EL (cell line): Measurements from ENCODE around the gene ASF1B.
"Not testable (repeated sequence)": the region's sequence is repeated elsewhere in the genome, so short reads cannot be mapped to it uniquely, and the experiment has no call there.

Source experiments
- DNase-seq: peaks from one replicate; pipeline ENCODE4 v3.0.0-alpha.2; 2016

Gene ASF1B

DNA sequence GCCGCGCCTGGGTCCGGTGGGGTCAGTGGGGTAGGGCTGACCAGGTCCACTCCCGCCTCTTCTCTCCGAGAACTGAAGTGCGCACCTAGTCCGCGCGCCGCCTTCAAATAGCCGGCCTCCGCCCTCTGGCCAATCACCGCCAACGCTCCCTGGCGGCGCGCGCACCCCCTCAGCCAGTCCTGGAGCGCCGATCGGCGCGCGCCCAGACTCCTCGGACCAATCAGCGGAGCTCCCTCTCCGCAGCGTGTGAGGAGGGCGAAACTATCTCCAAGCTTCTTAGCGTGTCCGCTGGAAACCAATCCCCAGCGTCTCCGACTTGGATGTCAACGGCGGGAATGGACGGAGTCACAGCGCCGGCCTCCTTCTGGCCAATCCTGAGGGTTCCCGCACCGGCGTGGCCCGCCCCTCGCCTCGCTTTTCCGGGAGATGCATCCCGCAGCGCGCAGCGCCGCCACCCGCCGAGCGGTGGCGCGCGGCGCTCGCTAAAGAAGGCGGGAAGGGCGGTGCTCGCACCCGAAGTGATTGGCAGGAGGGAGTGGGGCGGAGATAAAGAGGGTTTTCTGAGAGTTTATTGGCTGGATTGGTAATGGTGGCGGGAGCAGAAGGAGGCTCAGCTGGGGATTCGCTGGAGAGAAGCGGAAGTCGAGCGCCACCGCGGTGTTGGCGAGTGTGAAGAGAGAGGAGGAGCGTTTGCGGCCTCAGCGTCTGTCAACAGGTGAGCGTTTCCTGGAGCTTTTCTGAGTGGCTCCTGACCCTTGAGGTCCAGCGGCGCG is at the start of gene ASF1B:
ASF1B (minus strand) TSS at position 81 of the 773 bp plus-strand sequence. CDS start 133 bp downstream, outside the sequence.
- DNase-seq: peak; percentile 100

DNA sequence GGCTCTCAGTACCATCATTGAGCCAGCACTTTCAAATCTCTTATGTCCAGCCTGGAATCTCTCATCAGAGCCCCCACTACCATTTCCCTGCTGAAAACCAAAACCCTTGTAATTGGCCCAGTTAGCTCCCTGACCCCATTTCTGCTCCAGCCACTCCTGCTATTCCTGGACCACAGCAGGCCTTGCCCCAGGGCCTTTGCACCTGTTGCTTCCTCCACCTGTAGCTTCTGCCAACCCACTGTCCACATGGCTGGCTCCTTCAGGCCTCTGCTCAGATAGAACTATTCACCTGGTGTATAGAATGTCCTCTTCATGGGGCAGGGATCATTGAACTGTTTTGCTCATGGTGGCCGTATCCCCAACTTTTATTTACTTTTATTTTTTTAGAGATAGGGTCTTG is 49.3 kb upstream of the ASF1B start:
- DNase-seq: not testable (repeated sequence)

DNA sequence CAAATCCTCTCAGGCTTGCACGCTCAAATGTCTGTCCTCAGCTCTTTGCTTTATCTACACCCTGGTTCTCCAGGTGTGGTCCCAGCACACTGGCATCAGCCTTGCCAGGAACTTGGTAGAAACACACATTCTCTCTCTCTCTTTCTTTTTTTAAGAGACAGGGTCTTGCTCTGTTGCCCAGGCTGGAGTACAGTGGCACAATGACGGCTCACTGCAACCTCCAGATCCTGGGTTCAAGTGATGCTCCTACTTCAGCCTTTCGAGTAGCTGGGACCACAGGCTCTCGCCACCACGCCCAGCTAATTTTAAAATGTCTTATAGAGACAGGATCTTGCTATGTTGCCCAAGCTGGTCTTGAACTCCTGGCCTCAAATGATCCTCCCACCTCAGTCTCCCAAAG is 48.8 kb upstream of the ASF1B start:
- DNase-seq: no peak

DNA sequence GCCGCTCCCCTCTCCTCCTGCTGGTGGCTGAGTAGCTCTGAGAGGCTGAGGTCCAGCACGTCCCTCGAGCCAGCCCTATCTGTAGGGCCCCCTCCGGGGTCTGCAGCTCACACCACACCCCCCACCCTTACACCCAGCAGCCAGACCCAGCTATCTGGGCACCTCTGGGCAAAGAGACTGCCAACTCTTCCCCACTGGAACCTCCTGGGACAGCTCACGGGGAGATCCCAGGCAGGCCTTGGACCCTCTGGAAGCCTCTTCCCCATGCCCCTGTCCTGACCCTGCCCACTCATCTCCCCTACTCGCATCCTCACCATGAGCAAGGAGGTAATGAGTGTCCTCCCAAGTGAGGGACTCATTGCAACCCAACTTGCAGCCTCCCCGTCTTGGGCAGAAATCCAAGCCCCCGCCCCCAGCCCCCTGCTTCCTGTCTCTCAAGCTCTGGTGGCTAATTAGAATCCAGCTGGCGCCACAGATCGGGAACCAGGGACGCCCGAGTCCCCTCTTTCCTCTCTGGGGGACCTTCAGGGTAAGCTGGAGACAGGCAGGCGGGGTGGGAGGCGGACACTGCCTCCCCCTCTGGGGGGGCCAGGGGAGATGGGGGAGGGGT is 47.5 kb upstream of the ASF1B start:
- no peak for DNase-seq

GRCh38 chr19:14182476-14182875 is 46.1 kb upstream of the ASF1B start:
- no peak for DNase-seq

- DNase-seq: no peak
Measured at GRCh38 chr19:14181906-14182305, 45.5 kb upstream of the ASF1B start.

- DNase-seq: not testable (repeated sequence)
Measured at GRCh38 chr19:14181199-14181598, 44.8 kb upstream of the ASF1B start.

DNA sequence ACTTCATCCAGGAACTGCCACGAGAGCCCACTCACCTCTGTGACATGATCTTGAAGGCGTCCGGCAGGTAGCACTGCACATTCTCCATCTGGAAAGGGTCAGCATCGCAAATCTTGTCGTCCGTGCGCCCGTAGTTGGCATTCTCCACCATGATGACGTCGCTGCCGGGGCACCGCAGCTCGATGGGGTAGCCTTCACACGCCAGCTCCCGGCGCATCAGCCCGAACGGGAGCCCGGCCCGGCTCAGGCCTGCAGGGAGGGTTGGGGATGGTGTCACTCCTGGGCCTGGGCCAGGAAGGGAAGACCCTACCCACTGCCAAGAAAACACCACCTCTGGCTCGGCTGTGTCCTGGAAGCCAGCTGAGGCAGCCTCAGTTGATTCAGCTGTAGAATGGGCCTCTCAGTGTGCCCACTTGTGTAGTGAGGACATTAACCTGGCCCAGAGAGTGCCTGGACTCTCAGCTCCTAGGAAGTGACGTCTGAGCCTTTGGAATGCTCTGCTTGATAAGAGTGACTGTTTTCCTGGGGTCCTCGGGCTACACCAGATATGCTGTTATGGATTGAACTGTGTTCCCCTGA is 41.2 kb upstream of the ASF1B start:
- no peak for DNase-seq

DNA sequence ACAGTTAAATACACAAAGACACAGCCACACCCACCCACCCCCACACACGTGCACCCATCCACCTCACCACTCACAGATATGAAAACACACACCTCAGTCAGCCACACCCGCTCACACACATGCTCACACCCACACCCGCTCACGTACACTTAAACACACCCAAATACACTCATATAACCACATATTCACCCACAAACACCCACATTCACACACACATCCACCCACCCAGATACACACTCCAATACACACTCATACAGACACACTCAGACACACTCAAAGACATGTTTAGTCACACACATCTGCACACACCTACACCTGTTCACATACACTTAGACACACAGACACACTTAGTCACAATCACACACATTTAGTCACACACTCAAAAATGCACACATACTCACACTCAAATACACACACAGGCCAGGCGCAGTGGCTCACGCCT is 39.0 kb upstream of the ASF1B start:
- no peak for DNase-seq

GRCh38 chr19:14174883-14175282 is 38.5 kb upstream of the ASF1B start:
- DNase-seq: no peak

GRCh38 chr19:14168993-14169392 is 32.6 kb upstream of the ASF1B start:
- DNase-seq: no peak

DNA sequence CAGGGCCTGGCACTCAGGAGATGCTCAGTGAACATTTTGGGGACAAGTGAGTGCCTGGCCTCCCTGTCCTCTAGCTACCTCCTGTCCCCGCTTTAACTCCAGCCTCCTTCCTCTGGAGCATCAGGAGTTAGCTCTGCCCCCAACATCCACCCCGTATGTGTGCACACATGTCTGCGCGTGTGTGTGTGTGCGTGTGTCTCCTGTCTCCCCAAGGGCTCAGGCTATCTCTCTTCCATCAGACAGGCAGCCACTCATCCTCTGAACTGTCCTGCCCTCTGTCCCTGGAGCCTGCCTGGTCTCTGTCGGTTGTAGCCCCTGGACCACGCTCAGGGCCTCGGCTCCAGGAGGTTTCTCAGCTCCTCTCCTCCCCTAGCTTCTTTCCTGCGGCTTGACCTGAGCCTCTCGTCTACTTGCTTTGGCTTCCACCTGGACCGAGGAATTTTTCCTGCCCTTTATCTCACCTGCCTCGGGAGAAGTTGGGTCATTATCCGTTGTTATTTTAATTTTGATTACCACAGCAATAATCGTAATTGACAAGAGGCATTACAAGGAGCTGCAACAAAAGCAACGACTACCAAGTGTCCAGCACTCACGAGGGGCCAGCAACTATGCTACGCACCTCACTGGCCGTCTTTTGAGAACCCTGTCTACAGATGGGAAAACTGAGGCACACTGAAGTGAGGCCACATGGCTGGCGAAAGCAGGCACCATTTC is 32.0 kb upstream of the ASF1B start:
- DNase-seq: no peak

DNA sequence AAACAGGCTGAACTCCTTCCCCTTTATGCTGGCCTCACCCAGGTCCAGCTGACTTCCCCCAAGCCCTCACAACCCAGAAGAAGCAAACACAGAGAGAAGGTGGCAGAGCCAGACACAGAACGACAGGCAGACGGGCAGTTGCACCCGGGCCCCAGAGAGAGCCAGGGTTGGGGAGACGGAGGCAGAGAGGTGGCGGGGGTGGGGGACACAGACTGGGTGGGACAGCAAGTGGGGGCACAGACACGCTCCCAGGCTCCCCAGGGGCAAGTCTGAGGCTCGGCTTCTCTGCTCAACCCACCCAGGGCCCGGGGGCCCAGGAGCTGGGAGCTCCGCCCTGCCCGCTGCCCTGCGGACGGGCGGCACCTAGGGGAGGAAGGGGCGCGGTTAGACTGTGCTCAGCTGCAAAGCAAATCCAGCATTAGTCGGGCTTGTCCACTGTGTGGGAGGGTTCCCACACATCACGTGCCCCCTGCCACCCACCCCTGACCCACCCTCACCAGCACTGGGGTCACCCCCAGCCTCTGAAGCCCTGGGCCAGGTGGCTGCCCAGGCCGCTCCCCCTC is 31.3 kb upstream of the ASF1B start:
- no peak for DNase-seq

- DNase-seq: no peak
Measured at GRCh38 chr19:14166999-14167575, 30.7 kb upstream of the ASF1B start.

- no peak for DNase-seq
Measured at GRCh38 chr19:14165990-14166830, 29.8 kb upstream of the ASF1B start.

DNA sequence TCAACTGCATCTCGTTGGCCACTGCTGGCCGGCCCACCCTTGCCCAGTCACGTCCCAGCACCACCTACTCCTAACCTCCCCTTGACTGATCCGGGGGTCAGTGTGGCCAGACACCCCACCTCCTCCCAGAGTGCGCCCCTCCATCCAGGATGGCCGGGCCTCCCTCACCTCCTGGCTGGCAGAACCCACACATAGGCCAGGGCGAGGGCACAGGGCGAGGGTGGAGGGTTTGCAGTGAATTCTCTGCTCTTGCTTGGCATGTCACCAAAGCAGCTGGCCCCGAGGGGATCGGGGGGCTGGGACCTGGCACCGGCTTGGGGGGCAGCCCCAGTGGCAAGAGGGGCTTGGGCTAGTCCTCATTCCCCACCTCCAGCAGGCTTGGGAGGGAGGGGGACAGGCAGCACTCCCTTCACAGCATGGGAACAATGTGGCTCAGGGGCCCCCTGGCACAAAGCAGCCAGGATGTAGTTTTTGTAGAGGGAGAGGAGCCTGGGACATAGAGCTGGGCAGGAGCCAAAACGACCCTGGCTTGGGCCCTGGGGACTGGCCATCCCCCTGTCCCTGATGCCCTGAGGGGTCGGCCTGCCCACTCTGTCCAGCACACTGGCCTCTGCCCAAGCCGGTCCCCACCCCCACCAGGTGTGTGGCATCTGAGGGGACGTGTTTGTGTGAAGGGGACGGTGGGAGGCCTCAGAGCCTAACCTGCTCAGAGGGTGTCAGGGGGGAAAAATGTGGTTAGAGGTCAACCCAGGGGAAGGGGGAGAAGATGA is 28.5 kb upstream of the ASF1B start:
- no peak for DNase-seq

DNA sequence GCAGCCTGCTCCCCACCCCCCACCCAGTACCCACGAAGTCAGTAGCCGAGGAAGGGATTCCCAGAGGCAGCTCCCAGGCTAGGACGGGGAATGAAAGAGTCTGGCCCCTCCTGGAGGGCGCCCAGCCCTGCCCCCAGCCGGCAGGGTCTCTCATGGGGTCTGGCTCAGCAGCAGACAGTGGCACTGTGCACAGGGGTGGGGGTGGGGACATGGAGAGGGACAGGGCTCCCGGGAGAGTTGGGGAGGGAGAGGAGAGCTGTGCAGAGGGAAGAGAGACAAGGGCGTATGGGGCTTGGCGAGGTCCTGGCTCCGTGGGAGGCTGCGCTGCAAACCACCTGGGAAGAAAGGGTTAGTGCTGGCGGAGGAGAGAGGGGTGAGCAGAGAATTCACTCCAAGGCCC is 27.7 kb upstream of the ASF1B start:
- no peak for DNase-seq

- DNase-seq: no peak
Measured at GRCh38 chr19:14162871-14163297, 26.5 kb upstream of the ASF1B start.

DNA sequence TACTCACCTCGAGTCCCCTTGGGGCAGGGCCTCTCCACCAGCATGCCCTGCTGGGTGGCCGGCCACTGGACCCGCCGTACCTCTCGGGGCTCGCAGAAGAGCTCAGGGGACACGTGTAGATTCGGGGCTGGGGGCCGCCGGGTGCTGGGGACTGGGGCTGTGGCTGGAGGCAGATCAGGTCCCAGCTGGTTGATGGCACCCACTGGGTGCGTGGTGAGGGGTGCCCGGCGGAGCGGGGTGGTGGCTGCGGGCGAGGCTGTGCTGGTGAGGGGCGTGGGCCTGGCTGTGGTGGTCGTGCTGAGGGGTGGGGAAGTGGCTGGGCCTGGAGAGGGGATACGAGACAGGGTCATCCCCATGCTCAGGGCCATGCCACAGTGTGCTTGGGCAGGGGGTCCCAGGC is 24.9 kb upstream of the ASF1B start:
- DNase-seq: no peak

DNA sequence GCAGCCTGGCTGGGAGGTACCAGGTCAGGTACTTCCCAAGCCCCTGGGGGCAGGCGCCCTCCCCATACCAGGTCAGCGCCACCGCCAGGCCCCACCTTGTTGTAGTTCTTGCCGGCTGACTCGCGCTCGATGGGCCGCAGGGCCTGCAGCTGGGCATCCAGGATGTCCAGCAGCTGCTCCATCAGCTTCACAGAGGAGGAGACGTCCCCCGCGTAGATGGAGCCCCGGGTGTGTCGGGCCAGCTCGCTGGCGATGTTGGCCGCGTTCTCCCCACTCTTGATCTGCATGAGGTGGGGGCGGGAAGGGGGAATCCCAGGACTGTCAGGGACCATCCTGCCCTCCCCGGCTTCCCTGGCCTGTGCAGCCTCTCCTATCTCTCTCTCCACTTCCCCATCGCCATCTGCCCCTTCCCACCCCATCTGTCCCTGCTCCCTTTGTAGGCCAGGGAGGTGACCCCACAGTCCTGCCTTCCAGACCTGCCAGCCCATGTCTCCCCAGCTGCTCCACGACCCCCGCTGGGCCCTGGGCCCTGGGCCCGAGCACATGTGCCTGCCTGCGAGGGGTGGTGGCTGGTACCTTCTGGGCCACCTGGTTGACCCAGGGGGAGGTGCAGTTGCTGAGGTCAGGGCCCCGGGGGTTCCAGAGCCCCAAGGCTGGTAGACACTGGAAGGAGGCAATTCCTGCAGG is 23.8 kb upstream of the ASF1B start:
- DNase-seq: no peak
